GM08714 (cell line): Measurements from ENCODE around the gene BDKRB1.

ENCODE experiments used
- H3K4me3 ChIP-seq: fragments of 200-500 bp; sonication (Bioruptor generic); 2 replicates; pipeline ENCODE4 v1.5.1; 2014; ENCODE audit warnings: mild to moderate bottlenecking, low read length, inconsistent platforms
- ZNF274 ChIP-seq: IDR thresholded peaks from 2 replicates; pipeline ENCODE4 v1.6.1; 2012; ENCODE audit warnings: mild to moderate bottlenecking, low read depth, low read length

BDKRB1 gene

GRCh38 chr14:96297997-96298515 lies 42.0 kb downstream of the BDKRB1 start:
- TF ChIP-seq ZNF274 = no peak
- no peak overlapping the region for H3K4me3 ChIP-seq

- H3K4me3 ChIP-seq = no peak overlapping the region
- no peak for TF ChIP-seq ZNF274
These were observed 43.4 kb downstream of the BDKRB1 start for GRCh38 chr14:96299441-96299840.

GRCh38 chr14:96303981-96304380 lies 48.0 kb downstream of the BDKRB1 start:
- H3K4me3 ChIP-seq = no peak overlapping the region
- no peak for TF ChIP-seq ZNF274

GRCh38 chr14:96304956-96305355 lies 48.9 kb downstream of the BDKRB1 start:
- no peak overlapping the region for H3K4me3 ChIP-seq
- no peak for TF ChIP-seq ZNF274

- no peak for TF ChIP-seq ZNF274
- H3K4me3 ChIP-seq = no peak overlapping the region
These were observed 51.4 kb downstream of the BDKRB1 start for GRCh38 chr14:96307434-96307833.

GRCh38 chr14:96309133-96309895 lies 53.3 kb downstream of the BDKRB1 start:
- TF ChIP-seq ZNF274 = no peak

GRCh38 chr14:96309896-96310330 lies 53.9 kb downstream of the BDKRB1 start:
- H3K4me3 ChIP-seq = no peak overlapping the region
- TF ChIP-seq ZNF274 = no peak

More at GRCh38 chr14:96309133-96309895, 53.3 kb downstream of the BDKRB1 start:
- no peak overlapping the region for H3K4me3 ChIP-seq

- no peak overlapping the region for H3K4me3 ChIP-seq
- TF ChIP-seq ZNF274 = no peak
These were observed 54.9 kb downstream of the BDKRB1 start for GRCh38 chr14:96310906-96311305.
